Liver (tissue), 9 donors: ENCODE data around the gene KIRREL3. TPM values are rescaled to one million over a fixed set of nuclear protein-coding genes. Genes with fewer than 3 reads are reported as not detected.

ENCODE experiments used
- DNase-seq: peaks from one replicate; pipeline ENCODE4 v3.0.0-alpha.2; 2017; ENCODE audit warnings: low spot score
- H3K27ac ChIP-seq, 2 donors: one replicate each; pipeline ENCODE4 v1.7.0; 2013; ENCODE audit warnings: inconsistent platforms in 2 of 2, low read length in 2 of 2, control low read depth in 1 of 2, low read depth in 1 of 2, mild to moderate bottlenecking in 1 of 2
- H3K27me3 ChIP-seq, 4 donors: one replicate each; pipeline versions ENCODE4 v1.6.1 to v1.7.0; 2013; ENCODE audit warnings: low read length in 3 of 4, inconsistent platforms in 1 of 4, mild to moderate bottlenecking in 1 of 4, moderate library complexity in 1 of 4; ENCODE audit not compliant: control insufficient read depth in 4 of 4, insufficient read depth in 4 of 4
- H3K36me3 ChIP-seq, 4 donors: one replicate each; pipeline versions ENCODE4 v1.6.1 to v1.7.0; 2013; ENCODE audit warnings: low read length in 3 of 4, mild to moderate bottlenecking in 3 of 4, low read depth in 1 of 4, moderate library complexity in 1 of 4; ENCODE audit not compliant: control insufficient read depth in 4 of 4, insufficient read depth in 3 of 4
- H3K4me1 ChIP-seq, 4 donors: one replicate each; pipeline versions ENCODE4 v1.6.1 to v1.7.0; 2013; ENCODE audit warnings: low read length in 3 of 4, mild to moderate bottlenecking in 3 of 4, moderate library complexity in 1 of 4; ENCODE audit not compliant: control insufficient read depth in 4 of 4, insufficient read depth in 4 of 4
- H3K4me3 ChIP-seq, 3 donors: one replicate each; pipeline versions ENCODE4 v1.6.1 to v1.7.0; 2013; ENCODE audit warnings: low read length in 3 of 3, control low read depth in 1 of 3, low read depth in 1 of 3, mild to moderate bottlenecking in 1 of 3
- H3K9ac ChIP-seq, 2 donors: one replicate each; pipeline ENCODE4 v1.7.0; 2013; ENCODE audit warnings: low read length in 2 of 2, mild to moderate bottlenecking in 2 of 2, moderate library complexity in 2 of 2, control low read depth in 1 of 2, low read depth in 1 of 2
- H3K9me3 ChIP-seq, 4 donors: one replicate each; pipeline versions ENCODE4 v1.6.1 to v1.7.0; 2013; ENCODE audit warnings: low read length in 3 of 4; ENCODE audit not compliant: control insufficient read depth in 4 of 4
- ATF3 ChIP-seq: IDR thresholded peaks from 2 replicates; pipeline ENCODE4 v1.6.1; 2016; ENCODE audit warnings: antibody characterized with exemption
- FOXA1 ChIP-seq: IDR thresholded peaks from 2 replicates; pipeline ENCODE4 v1.6.1; 2016; ENCODE audit warnings: antibody characterized with exemption
- FOXA2 ChIP-seq: IDR thresholded peaks from 2 replicates; pipeline ENCODE4 v1.6.1; 2016; ENCODE audit warnings: antibody characterized with exemption
- GABPA ChIP-seq, 2 donors: IDR thresholded peaks in 1 of 2; conservative IDR thresholded peaks in 1 of 2; 2 replicates each; pipeline ENCODE4 v1.6.1; 2016; ENCODE audit warnings: antibody characterized with exemption in 2 of 2, mild to moderate bottlenecking in 1 of 2, moderate library complexity in 1 of 2
- JUND ChIP-seq, 2 donors: IDR thresholded peaks; 2 replicates each; pipeline ENCODE4 v1.6.1; 2016; ENCODE audit warnings: antibody characterized with exemption in 2 of 2
- RAD21 ChIP-seq, 2 donors: IDR thresholded peaks; 2 replicates each; pipeline ENCODE4 v1.6.1; 2016; ENCODE audit warnings: antibody characterized with exemption in 2 of 2, mild to moderate bottlenecking in 2 of 2
- RXRA ChIP-seq, 2 donors: IDR thresholded peaks; 2 replicates each; pipeline ENCODE4 v1.6.1; 2017 to 2018; ENCODE audit warnings: antibody characterized with exemption in 2 of 2, mild to moderate bottlenecking in 1 of 2
- SP1 ChIP-seq: IDR thresholded peaks from 2 replicates; pipeline ENCODE4 v1.6.1; 2018; ENCODE audit warnings: antibody characterized with exemption, mild to moderate bottlenecking
- WGBS: extraction: QIAGEN DNeasy Blood & Tissue Kit; methylation state at CpG from one replicate; pipeline ENCODE4 v1.1.7; 2013; 5-methylcytosine and 5-hydroxymethylcytosine counted together
- polyA plus RNA-seq, 2 donors: library from polyadenylated mRNA; stranded (reverse) in 1 of 2; unstranded in 1 of 2; fragments of 200-250 nt in 1 of 2; fragments of >200 nt in 1 of 2; fragmentation: Nextera tagmentation in 1 of 2; extraction: Ambion mirVana in 1 of 2; gene quantifications; one replicate each; pipeline versions ENCODE4 v1.2.1 to v1.2.3, GENCODE V29; 2013 to 2015
- total RNA-seq, 2 donors: library from RNA; depleted of rRNA; stranded (reverse); fragments of >200 nt; gene quantifications; one replicate each; pipeline ENCODE4 v1.2.3, GENCODE V29; 2014
- TF ChIP-seq, protein P1 (sequence below): fragments of 150-350 bp; IDR thresholded peaks from 2 replicates; pipeline ENCODE4 v1.5.1; 2017; ENCODE audit warnings: improper control_type of control experiment, low read depth, low read length; ENCODE audit not compliant: missing input control
- TF ChIP-seq, protein P2 (sequence below): IDR thresholded peaks from 2 replicates; pipeline ENCODE4 v1.6.1; 2016; ENCODE audit warnings: antibody characterized with exemption, mild to moderate bottlenecking
- donor health status: healthy.
- donor health status: healthy.
- donor health status: healthy.
- donor health status: healthy.
- donor health status: healthy.

The KIRREL3 gene
- total and polyA plus RNA-seq, 4 donors: 0.03 to 0.29 (median 0.08) TPM; not detected in 1

- Histone ChIP-seq H3K9me3 (peaks cover 0 to 6% (median 3%) of the 10 kb centered on the region in 4 donors), H3K4me3 (no peak overlapping the region), H3K27me3 (peaks cover 0 to 20% (median 2%) of the 10 kb centered on the region in 4 donors), H3K9ac (no peak overlapping the region), H3K36me3 (no peaks in the 10 kb centered on the region), H3K27ac (no peak overlapping the region), H3K4me1 (peaks cover 0 to 3% (median 0%) of the 10 kb centered on the region in 4 donors)
- TF ChIP-seq RXRA (IDR thresholded peaks at IDR 0.05) (no peak), RAD21 (IDR thresholded peaks at IDR 0.05) (peak; percentile 43 to 61)
- TF ChIP-seq, protein P1, sequence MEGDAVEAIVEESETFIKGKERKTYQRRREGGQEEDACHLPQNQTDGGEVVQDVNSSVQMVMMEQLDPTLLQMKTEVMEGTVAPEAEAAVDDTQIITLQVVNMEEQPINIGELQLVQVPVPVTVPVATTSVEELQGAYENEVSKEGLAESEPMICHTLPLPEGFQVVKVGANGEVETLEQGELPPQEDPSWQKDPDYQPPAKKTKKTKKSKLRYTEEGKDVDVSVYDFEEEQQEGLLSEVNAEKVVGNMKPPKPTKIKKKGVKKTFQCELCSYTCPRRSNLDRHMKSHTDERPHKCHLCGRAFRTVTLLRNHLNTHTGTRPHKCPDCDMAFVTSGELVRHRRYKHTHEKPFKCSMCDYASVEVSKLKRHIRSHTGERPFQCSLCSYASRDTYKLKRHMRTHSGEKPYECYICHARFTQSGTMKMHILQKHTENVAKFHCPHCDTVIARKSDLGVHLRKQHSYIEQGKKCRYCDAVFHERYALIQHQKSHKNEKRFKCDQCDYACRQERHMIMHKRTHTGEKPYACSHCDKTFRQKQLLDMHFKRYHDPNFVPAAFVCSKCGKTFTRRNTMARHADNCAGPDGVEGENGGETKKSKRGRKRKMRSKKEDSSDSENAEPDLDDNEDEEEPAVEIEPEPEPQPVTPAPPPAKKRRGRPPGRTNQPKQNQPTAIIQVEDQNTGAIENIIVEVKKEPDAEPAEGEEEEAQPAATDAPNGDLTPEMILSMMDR: peak; percentile 36
- no peak for DNase-seq
- 42% methylated on average over 6 of the region's 6 CpGs for WGBS
Measured at GRCh38 chr11:126969865-126970479, 30.6 kb downstream of the KIRREL3 start.

- H3K27ac ChIP-seq: no peak overlapping the region
- no peak overlapping the region for H3K9ac ChIP-seq
- H3K36me3 ChIP-seq: no peaks in the 10 kb centered on the region
- no peak for TF ChIP-seq RXRA (IDR thresholded peaks at IDR 0.05)
- no peak for TF ChIP-seq FOXA2
- H3K27me3 ChIP-seq: peaks cover 0 to 20% (median 2%) of the 10 kb centered on the region in 4 donors
- no peak for DNase-seq
- H3K9me3 ChIP-seq: peaks cover 0 to 6% (median 3%) of the 10 kb centered on the region in 4 donors
- H3K4me1 ChIP-seq: peaks cover 0 to 3% (median 0%) of the 10 kb centered on the region in 4 donors
- 32% methylated on average over 14 of the region's 14 CpGs for WGBS
- H3K4me3 ChIP-seq: no peak overlapping the region
Measured at GRCh38 chr11:126968915-126969314, 31.7 kb downstream of the KIRREL3 start.

DNA sequence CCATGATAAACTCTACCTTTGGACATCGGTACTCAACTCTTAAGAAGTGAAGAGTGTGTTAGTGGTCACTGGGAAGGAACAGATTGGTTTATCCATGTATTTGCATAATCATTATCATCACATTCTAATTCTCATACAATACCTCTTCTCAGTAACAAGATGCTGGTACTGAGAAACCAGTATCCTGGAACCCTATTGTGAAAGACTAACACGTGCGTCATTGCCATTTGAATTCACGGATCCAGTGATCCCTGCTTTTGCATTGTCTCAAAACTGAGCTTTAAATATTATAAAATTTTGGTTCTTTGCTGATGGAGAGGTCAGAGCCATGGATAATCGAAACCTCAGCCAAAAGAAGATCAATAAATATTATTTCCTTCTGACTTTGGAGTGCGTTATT lies 35.2 kb downstream of the KIRREL3 start:
- 75% methylated on average over 6 of the region's 6 CpGs for WGBS
- Histone ChIP-seq H3K36me3 (no peaks in the 10 kb centered on the region), H3K27ac (no peak overlapping the region)

More for the DNA sequence above, 35.2 kb downstream of the KIRREL3 start:
- Histone ChIP-seq H3K4me1 (peaks cover 0 to 3% (median 0%) of the 10 kb centered on the region in 4 donors), H3K9me3 (no peaks in the 10 kb centered on the region), H3K27me3 (peaks cover 0 to 15% (median 2%) of the 10 kb centered on the region in 4 donors), H3K9ac (no peak overlapping the region), H3K4me3 (no peak overlapping the region)
- no peak for DNase-seq
- TF ChIP-seq FOXA2: no peak
- TF ChIP-seq, protein P2, sequence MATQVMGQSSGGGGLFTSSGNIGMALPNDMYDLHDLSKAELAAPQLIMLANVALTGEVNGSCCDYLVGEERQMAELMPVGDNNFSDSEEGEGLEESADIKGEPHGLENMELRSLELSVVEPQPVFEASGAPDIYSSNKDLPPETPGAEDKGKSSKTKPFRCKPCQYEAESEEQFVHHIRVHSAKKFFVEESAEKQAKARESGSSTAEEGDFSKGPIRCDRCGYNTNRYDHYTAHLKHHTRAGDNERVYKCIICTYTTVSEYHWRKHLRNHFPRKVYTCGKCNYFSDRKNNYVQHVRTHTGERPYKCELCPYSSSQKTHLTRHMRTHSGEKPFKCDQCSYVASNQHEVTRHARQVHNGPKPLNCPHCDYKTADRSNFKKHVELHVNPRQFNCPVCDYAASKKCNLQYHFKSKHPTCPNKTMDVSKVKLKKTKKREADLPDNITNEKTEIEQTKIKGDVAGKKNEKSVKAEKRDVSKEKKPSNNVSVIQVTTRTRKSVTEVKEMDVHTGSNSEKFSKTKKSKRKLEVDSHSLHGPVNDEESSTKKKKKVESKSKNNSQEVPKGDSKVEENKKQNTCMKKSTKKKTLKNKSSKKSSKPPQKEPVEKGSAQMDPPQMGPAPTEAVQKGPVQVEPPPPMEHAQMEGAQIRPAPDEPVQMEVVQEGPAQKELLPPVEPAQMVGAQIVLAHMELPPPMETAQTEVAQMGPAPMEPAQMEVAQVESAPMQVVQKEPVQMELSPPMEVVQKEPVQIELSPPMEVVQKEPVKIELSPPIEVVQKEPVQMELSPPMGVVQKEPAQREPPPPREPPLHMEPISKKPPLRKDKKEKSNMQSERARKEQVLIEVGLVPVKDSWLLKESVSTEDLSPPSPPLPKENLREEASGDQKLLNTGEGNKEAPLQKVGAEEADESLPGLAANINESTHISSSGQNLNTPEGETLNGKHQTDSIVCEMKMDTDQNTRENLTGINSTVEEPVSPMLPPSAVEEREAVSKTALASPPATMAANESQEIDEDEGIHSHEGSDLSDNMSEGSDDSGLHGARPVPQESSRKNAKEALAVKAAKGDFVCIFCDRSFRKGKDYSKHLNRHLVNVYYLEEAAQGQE: no peak
- no peak for TF ChIP-seq JUND (IDR thresholded peaks at IDR 0.05)
- no peak for TF ChIP-seq SP1
- no peak for TF ChIP-seq GABPA (IDR thresholded peaks at IDR 0.05 in 1 of 2, conservative IDR thresholded peaks at IDR 0.05 in 1 of 2)
- TF ChIP-seq FOXA1: no peak
- TF ChIP-seq ATF3: no peak
- no peak for TF ChIP-seq RXRA (IDR thresholded peaks at IDR 0.05)
